LNCAP (cell line): ENCODE measurements around the gene RBFOX2.

Experiments
- CTCF ChIP-seq: fragments of 450-650 bp; IDR thresholded peaks from 2 replicates; pipeline ENCODE4 v1.5.1; 2017; ENCODE audit warnings: mild to moderate bottlenecking

The RBFOX2 gene

GRCh38 chr22:35719212-35719875, 309.3 kb downstream of the RBFOX2 start:
- TF ChIP-seq CTCF: no peak

GRCh38 chr22:35717572-35717971, 311.1 kb downstream of the RBFOX2 start, which contains the start of gene APOL5:
Gene APOL5 (plus strand): TSS chr22:35717872. CDS start chr22:35717872, 0 bp downstream.
- no peak for TF ChIP-seq CTCF

GRCh38 chr22:35712672-35713071, 316.0 kb downstream of the RBFOX2 start:
- TF ChIP-seq CTCF: no peak

- TF ChIP-seq CTCF: no peak
These were observed 317.3 kb downstream of the RBFOX2 start for GRCh38 chr22:35711336-35711735.

- TF ChIP-seq CTCF: no peak
These were observed 319.7 kb downstream of the RBFOX2 start for GRCh38 chr22:35708917-35709316.

GRCh38 chr22:35708453-35708852, 320.2 kb downstream of the RBFOX2 start:
- TF ChIP-seq CTCF: no peak

GRCh38 chr22:35705141-35705540, 323.5 kb downstream of the RBFOX2 start:
- no peak for TF ChIP-seq CTCF
